ENCODE data around the gene HARS1. TPM values are rescaled to one million over a fixed set of nuclear protein-coding genes. Genes with fewer than 3 reads are reported as not detected.

The HARS1 gene
- total RNA-seq, 1 experiment from 2014 or later, result 55.6 TPM

DNA sequence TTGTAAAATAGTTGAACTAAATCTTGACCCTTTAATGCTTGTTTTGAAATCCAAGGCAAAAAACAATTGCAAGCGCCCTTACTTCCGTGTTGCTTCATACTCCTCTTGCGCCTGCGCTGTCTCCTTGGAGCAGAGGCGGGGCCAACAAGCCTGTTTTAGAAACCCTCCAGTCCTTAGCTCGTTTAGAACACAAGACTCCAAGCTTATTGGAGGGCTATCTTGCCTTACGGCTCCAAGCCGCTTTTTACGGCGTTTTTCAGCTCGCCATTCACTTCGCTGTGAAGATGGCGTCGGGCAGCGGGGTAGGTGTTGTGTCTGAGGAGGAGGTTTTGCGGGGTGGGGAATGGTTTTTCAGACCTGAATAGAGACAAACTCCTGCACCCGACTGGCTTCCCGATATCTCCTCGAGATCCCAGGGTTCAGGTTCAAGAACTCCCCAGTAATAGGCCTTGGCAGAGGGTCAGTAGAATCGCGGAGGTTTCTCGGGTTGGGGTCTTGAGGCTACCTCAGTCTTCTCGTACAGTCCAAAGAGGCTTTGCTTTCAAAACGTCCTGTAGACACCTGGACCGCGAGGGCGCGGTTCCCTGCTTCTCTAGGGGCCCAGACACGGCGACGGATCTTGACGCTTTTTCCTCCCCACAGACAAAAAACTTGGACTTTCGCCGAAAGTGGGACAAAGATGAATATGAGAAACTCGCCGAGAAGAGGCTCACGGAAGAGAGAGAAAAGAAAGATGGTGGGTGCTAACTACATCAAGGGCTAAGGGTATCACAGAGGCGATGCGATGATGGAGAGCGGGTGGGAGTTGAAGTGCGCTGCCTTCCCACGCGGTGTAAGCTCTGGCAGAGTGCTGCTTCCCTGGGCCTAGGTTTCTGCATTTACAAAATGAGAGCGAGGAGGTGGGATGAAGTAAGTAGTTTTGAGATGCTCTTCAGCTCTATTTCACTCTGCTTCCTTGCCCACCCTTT is 9.3 kb upstream of the HARS1 start, which contains the start of gene ZMAT2 (continued):
- no peak for TF ChIP-seq ZNF138 (CRISPR knock-in tag; conservative IDR thresholded peaks at IDR 0.05)
- no peak for TF ChIP-seq SMAD4 (CRISPR knock-in tag; IDR thresholded peaks at IDR 0.05)
- TF ChIP-seq, protein P1, sequence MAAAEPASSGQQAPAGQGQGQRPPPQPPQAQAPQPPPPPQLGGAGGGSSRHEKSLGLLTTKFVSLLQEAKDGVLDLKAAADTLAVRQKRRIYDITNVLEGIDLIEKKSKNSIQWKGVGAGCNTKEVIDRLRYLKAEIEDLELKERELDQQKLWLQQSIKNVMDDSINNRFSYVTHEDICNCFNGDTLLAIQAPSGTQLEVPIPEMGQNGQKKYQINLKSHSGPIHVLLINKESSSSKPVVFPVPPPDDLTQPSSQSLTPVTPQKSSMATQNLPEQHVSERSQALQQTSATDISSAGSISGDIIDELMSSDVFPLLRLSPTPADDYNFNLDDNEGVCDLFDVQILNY (CRISPR knock-in tag; IDR thresholded peaks at IDR 0.05), result no peak
- TF ChIP-seq ZNF232 (CRISPR knock-in tag; IDR thresholded peaks at IDR 0.05), result 0 out of 2 replicates have a peak, but pooled peaks have one; percentile 12
- TF ChIP-seq, protein P2, sequence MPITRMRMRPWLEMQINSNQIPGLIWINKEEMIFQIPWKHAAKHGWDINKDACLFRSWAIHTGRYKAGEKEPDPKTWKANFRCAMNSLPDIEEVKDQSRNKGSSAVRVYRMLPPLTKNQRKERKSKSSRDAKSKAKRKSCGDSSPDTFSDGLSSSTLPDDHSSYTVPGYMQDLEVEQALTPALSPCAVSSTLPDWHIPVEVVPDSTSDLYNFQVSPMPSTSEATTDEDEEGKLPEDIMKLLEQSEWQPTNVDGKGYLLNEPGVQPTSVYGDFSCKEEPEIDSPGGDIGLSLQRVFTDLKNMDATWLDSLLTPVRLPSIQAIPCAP (CRISPR knock-in tag; IDR thresholded peaks at IDR 0.05), result no peak
- TF ChIP-seq, protein P3, sequence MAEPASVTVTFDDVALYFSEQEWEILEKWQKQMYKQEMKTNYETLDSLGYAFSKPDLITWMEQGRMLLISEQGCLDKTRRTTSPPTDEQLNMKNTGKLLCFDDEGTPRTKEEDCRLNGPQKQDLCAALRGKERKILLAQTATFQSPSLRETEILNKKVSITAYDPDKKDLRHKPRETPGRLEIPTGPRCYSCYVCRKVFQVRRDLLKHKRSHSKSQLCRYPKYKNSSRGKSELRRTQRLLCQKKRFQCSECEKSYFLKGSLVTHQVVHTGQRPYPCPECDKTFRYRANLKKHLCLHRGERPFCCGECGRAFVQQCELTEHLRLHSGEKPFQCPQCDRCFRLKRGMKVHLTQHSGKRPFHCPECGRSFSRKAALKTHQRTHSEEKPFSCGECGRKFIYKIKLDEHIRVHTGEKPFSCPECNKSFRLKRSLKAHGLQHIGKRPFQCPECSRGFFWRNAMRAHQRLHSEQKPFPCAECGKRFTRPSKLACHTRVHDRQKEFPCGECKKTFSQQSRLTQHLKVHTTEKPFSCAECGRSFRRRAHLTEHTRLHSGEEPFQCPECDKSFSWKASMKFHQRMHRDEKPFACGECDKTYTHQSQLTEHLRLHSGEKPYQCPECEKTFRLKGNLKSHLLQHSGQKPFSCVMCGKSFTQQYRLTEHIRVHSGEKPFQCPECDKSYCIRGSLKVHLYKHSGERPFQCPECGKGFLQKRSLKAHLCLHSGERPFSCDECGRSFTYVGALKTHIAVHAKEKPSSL (CRISPR knock-in tag; conservative IDR thresholded peaks at IDR 0.05), result no peak
- TF ChIP-seq KAT7 (CRISPR knock-in tag; IDR thresholded peaks at IDR 0.05; ENCODE audit: borderline replicate concordance), result no peak
- TF ChIP-seq, protein P4, sequence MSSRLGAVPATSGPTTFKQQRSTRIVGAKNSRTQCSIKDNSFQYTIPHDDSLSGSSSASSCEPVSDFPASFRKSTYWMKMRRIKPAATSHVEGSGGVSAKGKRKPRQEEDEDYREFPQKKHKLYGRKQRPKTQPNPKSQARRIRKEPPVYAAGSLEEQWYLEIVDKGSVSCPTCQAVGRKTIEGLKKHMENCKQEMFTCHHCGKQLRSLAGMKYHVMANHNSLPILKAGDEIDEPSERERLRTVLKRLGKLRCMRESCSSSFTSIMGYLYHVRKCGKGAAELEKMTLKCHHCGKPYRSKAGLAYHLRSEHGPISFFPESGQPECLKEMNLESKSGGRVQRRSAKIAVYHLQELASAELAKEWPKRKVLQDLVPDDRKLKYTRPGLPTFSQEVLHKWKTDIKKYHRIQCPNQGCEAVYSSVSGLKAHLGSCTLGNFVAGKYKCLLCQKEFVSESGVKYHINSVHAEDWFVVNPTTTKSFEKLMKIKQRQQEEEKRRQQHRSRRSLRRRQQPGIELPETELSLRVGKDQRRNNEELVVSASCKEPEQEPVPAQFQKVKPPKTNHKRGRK (CRISPR knock-in tag; IDR thresholded peaks at IDR 0.05; ENCODE audit: borderline replicate concordance), result no peak

DNA sequence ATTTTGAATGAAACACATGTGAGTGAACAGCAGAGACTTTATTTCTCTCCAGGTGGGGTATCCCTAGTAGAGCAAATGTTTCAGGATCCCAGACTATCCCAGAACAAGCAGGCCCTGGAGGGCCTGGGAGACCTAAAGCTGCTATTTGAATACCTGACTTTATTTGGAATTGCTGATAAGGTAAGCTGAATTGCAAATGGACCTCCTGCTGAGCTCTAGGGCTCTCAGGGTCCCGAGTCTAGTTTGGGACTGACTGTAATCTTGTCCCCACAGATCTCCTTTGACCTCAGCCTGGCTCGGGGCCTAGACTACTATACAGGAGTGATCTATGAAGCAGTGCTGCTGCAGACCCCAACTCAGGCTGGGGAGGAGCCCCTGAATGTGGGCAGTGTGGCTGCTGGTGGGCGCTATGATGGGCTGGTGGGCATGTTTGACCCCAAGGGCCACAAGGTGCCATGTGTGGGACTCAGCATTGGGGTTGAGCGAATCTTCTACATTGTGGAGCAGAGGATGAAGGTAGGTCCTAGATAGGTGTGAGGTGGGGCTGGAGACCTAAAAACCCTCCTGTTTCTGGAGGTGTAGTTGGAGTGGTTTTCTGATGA is 5.8 kb upstream of the HARS1 start:
- ChIA-PET POLR2A (interaction anchor here (0.6 kb wide), 1 partner anchor 62 kb away, joined by 3 read pairs; no protein-coding TSS in a partner anchor), CTCF (interaction anchor here (0.6 kb wide), 2 partner anchors 33 to 1442 kb away, joined by 3 to 5 read pairs; no protein-coding TSS in a partner anchor)
- Mint-ChIP-seq H3K36me3 (peaks cover 62% of the 10 kb centered on the region), H3K27me3 (ENCODE audit: low read depth) (no peaks in the 10 kb centered on the region), H3K4me3 (no peak overlapping the region), H3K9me3 (no peaks in the 10 kb centered on the region), H3K27ac (no peak overlapping the region), H3K4me1 (peaks cover 22% of the 10 kb centered on the region)
- DNase-seq (ENCODE audit: low spot score), result no peak
- ATAC-seq, result no peak
- TF ChIP-seq, protein P5, sequence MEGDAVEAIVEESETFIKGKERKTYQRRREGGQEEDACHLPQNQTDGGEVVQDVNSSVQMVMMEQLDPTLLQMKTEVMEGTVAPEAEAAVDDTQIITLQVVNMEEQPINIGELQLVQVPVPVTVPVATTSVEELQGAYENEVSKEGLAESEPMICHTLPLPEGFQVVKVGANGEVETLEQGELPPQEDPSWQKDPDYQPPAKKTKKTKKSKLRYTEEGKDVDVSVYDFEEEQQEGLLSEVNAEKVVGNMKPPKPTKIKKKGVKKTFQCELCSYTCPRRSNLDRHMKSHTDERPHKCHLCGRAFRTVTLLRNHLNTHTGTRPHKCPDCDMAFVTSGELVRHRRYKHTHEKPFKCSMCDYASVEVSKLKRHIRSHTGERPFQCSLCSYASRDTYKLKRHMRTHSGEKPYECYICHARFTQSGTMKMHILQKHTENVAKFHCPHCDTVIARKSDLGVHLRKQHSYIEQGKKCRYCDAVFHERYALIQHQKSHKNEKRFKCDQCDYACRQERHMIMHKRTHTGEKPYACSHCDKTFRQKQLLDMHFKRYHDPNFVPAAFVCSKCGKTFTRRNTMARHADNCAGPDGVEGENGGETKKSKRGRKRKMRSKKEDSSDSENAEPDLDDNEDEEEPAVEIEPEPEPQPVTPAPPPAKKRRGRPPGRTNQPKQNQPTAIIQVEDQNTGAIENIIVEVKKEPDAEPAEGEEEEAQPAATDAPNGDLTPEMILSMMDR (IDR thresholded peaks at IDR 0.05), result no peak
- TF ChIP-seq ZNF263 (CRISPR knock-in tag; IDR thresholded peaks at IDR 0.05; ENCODE audit: low read depth), result no peak
- TF ChIP-seq SP1 (CRISPR knock-in tag; conservative IDR thresholded peaks at IDR 0.05), result no peak
- TF ChIP-seq TP53 (CRISPR knock-in tag; IDR thresholded peaks at IDR 0.05), result no peak
- TF ChIP-seq PRRX2 (CRISPR knock-in tag; IDR thresholded peaks at IDR 0.05), result no peak
- TF ChIP-seq ESRRA (CRISPR knock-in tag; IDR thresholded peaks at IDR 0.05; ENCODE audit: borderline replicate concordance), result no peak
- TF ChIP-seq IRF2 (CRISPR knock-in tag; IDR thresholded peaks at IDR 0.05; ENCODE audit: borderline replicate concordance, low read depth), result no peak
- TF ChIP-seq, protein P6, sequence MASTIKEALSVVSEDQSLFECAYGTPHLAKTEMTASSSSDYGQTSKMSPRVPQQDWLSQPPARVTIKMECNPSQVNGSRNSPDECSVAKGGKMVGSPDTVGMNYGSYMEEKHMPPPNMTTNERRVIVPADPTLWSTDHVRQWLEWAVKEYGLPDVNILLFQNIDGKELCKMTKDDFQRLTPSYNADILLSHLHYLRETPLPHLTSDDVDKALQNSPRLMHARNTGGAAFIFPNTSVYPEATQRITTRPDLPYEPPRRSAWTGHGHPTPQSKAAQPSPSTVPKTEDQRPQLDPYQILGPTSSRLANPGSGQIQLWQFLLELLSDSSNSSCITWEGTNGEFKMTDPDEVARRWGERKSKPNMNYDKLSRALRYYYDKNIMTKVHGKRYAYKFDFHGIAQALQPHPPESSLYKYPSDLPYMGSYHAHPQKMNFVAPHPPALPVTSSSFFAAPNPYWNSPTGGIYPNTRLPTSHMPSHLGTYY (CRISPR knock-in tag; IDR thresholded peaks at IDR 0.05), result no peak
- TF ChIP-seq, protein P7, sequence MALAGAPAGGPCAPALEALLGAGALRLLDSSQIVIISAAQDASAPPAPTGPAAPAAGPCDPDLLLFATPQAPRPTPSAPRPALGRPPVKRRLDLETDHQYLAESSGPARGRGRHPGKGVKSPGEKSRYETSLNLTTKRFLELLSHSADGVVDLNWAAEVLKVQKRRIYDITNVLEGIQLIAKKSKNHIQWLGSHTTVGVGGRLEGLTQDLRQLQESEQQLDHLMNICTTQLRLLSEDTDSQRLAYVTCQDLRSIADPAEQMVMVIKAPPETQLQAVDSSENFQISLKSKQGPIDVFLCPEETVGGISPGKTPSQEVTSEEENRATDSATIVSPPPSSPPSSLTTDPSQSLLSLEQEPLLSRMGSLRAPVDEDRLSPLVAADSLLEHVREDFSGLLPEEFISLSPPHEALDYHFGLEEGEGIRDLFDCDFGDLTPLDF (CRISPR knock-in tag; IDR thresholded peaks at IDR 0.05), result no peak
- TF ChIP-seq SMAD3 (CRISPR knock-in tag; IDR thresholded peaks at IDR 0.05; ENCODE audit: borderline replicate concordance), result no peak
- TF ChIP-seq ZNF671 (CRISPR knock-in tag; IDR thresholded peaks at IDR 0.05), result no peak
- TF ChIP-seq, protein P2 (CRISPR knock-in tag; IDR thresholded peaks at IDR 0.05), result no peak
- TF ChIP-seq, protein P8, sequence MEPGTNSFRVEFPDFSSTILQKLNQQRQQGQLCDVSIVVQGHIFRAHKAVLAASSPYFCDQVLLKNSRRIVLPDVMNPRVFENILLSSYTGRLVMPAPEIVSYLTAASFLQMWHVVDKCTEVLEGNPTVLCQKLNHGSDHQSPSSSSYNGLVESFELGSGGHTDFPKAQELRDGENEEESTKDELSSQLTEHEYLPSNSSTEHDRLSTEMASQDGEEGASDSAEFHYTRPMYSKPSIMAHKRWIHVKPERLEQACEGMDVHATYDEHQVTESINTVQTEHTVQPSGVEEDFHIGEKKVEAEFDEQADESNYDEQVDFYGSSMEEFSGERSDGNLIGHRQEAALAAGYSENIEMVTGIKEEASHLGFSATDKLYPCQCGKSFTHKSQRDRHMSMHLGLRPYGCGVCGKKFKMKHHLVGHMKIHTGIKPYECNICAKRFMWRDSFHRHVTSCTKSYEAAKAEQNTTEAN (CRISPR knock-in tag; IDR thresholded peaks at IDR 0.05), result no peak
